Measurements from ENCODE around the gene HMGCS2.

DNA sequence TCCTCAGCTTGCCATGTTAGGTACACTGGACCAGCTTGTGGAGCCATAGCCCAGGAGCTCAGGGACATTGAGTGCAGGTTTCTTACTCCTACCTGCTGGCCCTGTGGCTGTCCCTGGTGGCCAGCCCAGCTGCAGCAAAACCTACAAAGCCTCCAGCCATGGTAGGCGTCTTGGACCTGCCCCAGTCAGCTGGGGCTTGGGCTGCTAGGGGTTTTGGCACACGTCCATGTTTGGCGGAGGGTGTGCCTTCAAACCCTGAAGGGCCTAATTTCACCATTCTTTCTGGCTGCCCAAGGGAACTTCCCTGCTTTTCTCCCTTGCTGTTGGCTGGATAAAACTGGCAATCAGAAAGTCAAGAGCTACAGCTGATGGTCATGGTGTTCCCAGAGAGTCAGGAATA is 25.4 kb downstream of the HMGCS2 start:
- no peak for TF ChIP-seq CTCF (IDR thresholded peaks at IDR 0.05; ENCODE audit: low read depth, low read length, missing input control)
- no peak for TF ChIP-seq FOXA1 (IDR thresholded peaks at IDR 0.05)
- no peak for TF ChIP-seq SP1 (IDR thresholded peaks at IDR 0.05)
- TF ChIP-seq MAX (IDR thresholded peaks at IDR 0.05) = no peak
- no peak for TF ChIP-seq JUND (IDR thresholded peaks at IDR 0.05)
- TF ChIP-seq REST (IDR thresholded peaks at IDR 0.05) = no peak
- no peak for TF ChIP-seq TAF1 (conservative IDR thresholded peaks at IDR 0.05)
- no peak for TF ChIP-seq ZBTB33 (IDR thresholded peaks at IDR 0.05)
- no peak for TF ChIP-seq RAD21 (IDR thresholded peaks at IDR 0.05)
- TF ChIP-seq, protein P1, sequence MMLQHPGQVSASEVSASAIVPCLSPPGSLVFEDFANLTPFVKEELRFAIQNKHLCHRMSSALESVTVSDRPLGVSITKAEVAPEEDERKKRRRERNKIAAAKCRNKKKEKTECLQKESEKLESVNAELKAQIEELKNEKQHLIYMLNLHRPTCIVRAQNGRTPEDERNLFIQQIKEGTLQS (IDR thresholded peaks at IDR 0.05) = no peak
- TF ChIP-seq RXRA (IDR thresholded peaks at IDR 0.05) = no peak
- TF ChIP-seq HNF4G (IDR thresholded peaks at IDR 0.05) = no peak
- no peak for TF ChIP-seq EGR1 (IDR thresholded peaks at IDR 0.05; ENCODE audit: low read depth in 2 of 2)
